Activated T-helper 17 cell treated with anti-CD3 and anti-CD28 coated beads, Interleukin-2, amount 50 U/mL, for 72 hours (primary cell): ENCODE results near the gene MSH6. TPM values are rescaled to one million over a fixed set of nuclear protein-coding genes. Genes with fewer than 3 reads are reported as not detected.
"Not testable (repeated sequence)": the region's sequence is repeated elsewhere in the genome, so short reads cannot be mapped to it uniquely, and the experiment has no call there.

Source experiments
- ATAC-seq: fragments of 150-1000 bp; cut with Tn5 transposase; replicated peaks from 2 replicates; pipeline ENCODE4 v1.10.0; 2021; ENCODE audit warnings: mild to moderate bottlenecking, moderate library complexity
- H3K27ac Mint-ChIP-seq: one replicate; pipeline ENCODE4 v1.8.0; 2022; ENCODE audit warnings: mixed read lengths
- H3K27me3 Mint-ChIP-seq: one replicate; pipeline ENCODE4 v1.8.0; 2022; ENCODE audit warnings: mixed read lengths
- H3K36me3 Mint-ChIP-seq: one replicate; pipeline ENCODE4 v1.8.0; 2022; ENCODE audit warnings: low read depth, mild to moderate bottlenecking, mixed read lengths
- H3K4me1 Mint-ChIP-seq: one replicate; pipeline ENCODE4 v1.8.0; 2022; ENCODE audit warnings: mixed read lengths
- H3K4me3 Mint-ChIP-seq: one replicate; pipeline ENCODE4 v1.8.0; 2022; ENCODE audit warnings: mild to moderate bottlenecking, mixed read lengths
- H3K9me3 Mint-ChIP-seq: one replicate; pipeline ENCODE4 v1.8.0; 2022; ENCODE audit warnings: mixed read lengths
- total RNA-seq, 2 donors: library from RNA; stranded (reverse); gene quantifications; one replicate each; pipeline ENCODE4 v1.2.3, GENCODE V29; 2022

MSH6 gene
- total RNA-seq, 2 donors from 2014 or later: 88.9 to 121 TPM

GRCh38 chr2:47843407-47843806 is 60.5 kb downstream of the MSH6 start:
- peak overlapping the region; percentile 66 for H3K27ac Mint-ChIP-seq
- H3K4me3 Mint-ChIP-seq: no peak overlapping the region
- peaks cover 46% of the 10 kb centered on the region for H3K36me3 Mint-ChIP-seq
- H3K4me1 Mint-ChIP-seq: peaks cover 11% of the 10 kb centered on the region
- no peak for ATAC-seq
- H3K27me3 Mint-ChIP-seq: no peaks in the 10 kb centered on the region
- no peaks in the 10 kb centered on the region for H3K9me3 Mint-ChIP-seq

- no peak overlapping the region for H3K4me3 Mint-ChIP-seq
- H3K9me3 Mint-ChIP-seq: no peaks in the 10 kb centered on the region
- no peaks in the 10 kb centered on the region for H3K27me3 Mint-ChIP-seq
- H3K27ac Mint-ChIP-seq: no peak overlapping the region
- peaks cover 38% of the 10 kb centered on the region for H3K36me3 Mint-ChIP-seq
- H3K4me1 Mint-ChIP-seq: peaks cover 11% of the 10 kb centered on the region
- no peak for ATAC-seq
Observed at GRCh38 chr2:47844162-47844561, 61.2 kb downstream of the MSH6 start.

- H3K4me1 Mint-ChIP-seq: peaks cover 7% of the 10 kb centered on the region
- no peak for ATAC-seq
- H3K27ac Mint-ChIP-seq: no peak overlapping the region
- no peaks in the 10 kb centered on the region for H3K9me3 Mint-ChIP-seq
- H3K27me3 Mint-ChIP-seq: no peaks in the 10 kb centered on the region
- H3K36me3 Mint-ChIP-seq: peaks cover 31% of the 10 kb centered on the region
- H3K4me3 Mint-ChIP-seq: no peak overlapping the region
Observed at GRCh38 chr2:47849368-47849767, 66.4 kb downstream of the MSH6 start.

GRCh38 chr2:47850198-47850597 is 67.3 kb downstream of the MSH6 start:
- Mint-ChIP-seq H3K4me1 (peaks cover 7% of the 10 kb centered on the region), H3K4me3 (no peak overlapping the region), H3K27me3 (no peaks in the 10 kb centered on the region), H3K9me3 (no peaks in the 10 kb centered on the region), H3K36me3 (peaks cover 31% of the 10 kb centered on the region), H3K27ac (no peak overlapping the region)
- no peak for ATAC-seq

- H3K9me3 Mint-ChIP-seq, H3K27me3 Mint-ChIP-seq, ATAC-seq, H3K27ac Mint-ChIP-seq, H3K4me3 Mint-ChIP-seq: not testable (repeated sequence)
- peaks cover 37% of the 10 kb centered on the region for H3K36me3 Mint-ChIP-seq
- H3K4me1 Mint-ChIP-seq: peaks cover 21% of the 10 kb centered on the region
Observed at GRCh38 chr2:47853067-47853777, 70.3 kb downstream of the MSH6 start.

Other genes with a start within 250 kb of the MSH6 start
- gene KCNK12, start 212.2 kb upstream of the MSH6 start, total RNA-seq: under 1 TPM; 0.24 TPM
- 10 to 100 TPM; 43.5 to 66.7 TPM for gene FBXO11, start 123.4 kb downstream of the MSH6 start, total RNA-seq